Thyroid gland (tissue), 4 donors: Measurements from ENCODE around the gene CD300C. TPM values are rescaled to one million over a fixed set of nuclear protein-coding genes. Genes with fewer than 3 reads are reported as not detected.
"Not testable (repeated sequence)": the region's sequence is repeated elsewhere in the genome, so short reads cannot be mapped to it uniquely, and the experiment has no call there.

Source experiments
- DNase-seq, 2 donors: peaks; one replicate each; pipeline ENCODE4 v3.0.0-alpha.2; 2019
- H3K27ac ChIP-seq, 3 donors: fragments of 200-600 bp; sonication (generic); 1 replicate in 2 of 3; 2 replicates in 1 of 3; pipeline ENCODE4 v1.5.1; 2016 to 2019; ENCODE audit warnings: mild to moderate bottlenecking in 1 of 3, moderate library complexity in 1 of 3
- H3K27me3 ChIP-seq: fragments of 200-600 bp; sonication (generic); one replicate; pipeline ENCODE4 v1.5.1; 2019
- H3K36me3 ChIP-seq, 2 donors: fragments of 200-600 bp; sonication (generic); one replicate each; pipeline ENCODE4 v1.5.1; 2016 to 2019
- H3K4me1 ChIP-seq, 2 donors: fragments of 200-600 bp; sonication (generic); one replicate each; pipeline ENCODE4 v1.5.1; 2017 to 2019
- H3K4me3 ChIP-seq, 3 donors: fragments of 200-600 bp; sonication (generic); replicated peaks in 1 of 3; 1 replicate in 2 of 3; 2 replicates in 1 of 3; pipeline ENCODE4 v1.5.1; 2016; ENCODE audit warnings: mild to moderate bottlenecking in 1 of 3
- H3K9me3 ChIP-seq: fragments of 200-600 bp; sonication (generic); one replicate; pipeline ENCODE4 v1.5.1; 2017
- POLR2A ChIP-seq, 2 donors: fragments of 450-650 bp; IDR thresholded peaks; one replicate each; pipeline ENCODE4 v1.6.1; 2017; ENCODE audit warnings: antibody characterized with exemption in 2 of 2, mild to moderate bottlenecking in 2 of 2, moderate library complexity in 1 of 2
- WGBS, 2 donors: methylation state at CpG; one replicate each; pipeline ENCODE4 v1.1.5; 2017; 5-methylcytosine and 5-hydroxymethylcytosine counted together
- intact Hi-C: fragments of 100-400 bp; cut with DNase I; formaldehyde crosslinking; loops from one replicate; pipeline ENCODE4 v1.15.1; 2023
- total RNA-seq, 4 donors: library from RNA; depleted of rRNA; stranded (reverse); fragments of >200 nt; gene quantifications; one replicate each; pipeline ENCODE4 v1.2.3, GENCODE V29; 2016
- TF ChIP-seq, protein P1 (sequence below), 6 experiments: fragments of 200-600 bp in 3 of 6; fragments of 450-650 bp in 3 of 6; sonication (generic) in 3 of 6; IDR thresholded peaks; one replicate each; pipeline ENCODE4 v1.5.1; 2016 to 2019; ENCODE audit warnings: antibody characterized with exemption in 6 of 6, mild to moderate bottlenecking in 2 of 6, inconsistent platforms in 1 of 6, moderate library complexity in 1 of 6

The CD300C gene
- total RNA-seq, 4 donors from 2014 or later, result 0.45 to 1.2 (median 1.1) TPM; not detected in 1

DNA sequence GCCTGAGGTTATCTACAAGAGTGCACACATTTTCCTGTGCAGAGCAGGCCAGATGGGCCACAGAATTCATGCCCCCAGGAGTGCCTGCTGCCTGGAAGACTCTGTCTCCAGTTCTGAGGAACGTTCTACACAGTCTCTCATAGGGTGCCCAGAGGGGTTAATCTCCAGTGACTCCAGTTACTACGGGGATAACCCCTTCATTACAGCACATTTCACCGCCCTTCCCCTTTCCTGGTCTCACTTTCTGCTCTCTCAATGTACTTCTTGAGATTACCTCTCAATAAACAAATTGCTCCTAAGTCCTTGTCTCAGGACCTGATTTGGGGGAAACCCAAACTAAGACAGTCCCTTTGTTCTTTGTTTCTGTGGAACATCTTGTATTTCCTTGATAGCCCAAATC lies 15.7 kb upstream of the CD300C start:
- H3K4me1 ChIP-seq, result no peaks in the 10 kb centered on the region
- no peaks in the 10 kb centered on the region for H3K36me3 ChIP-seq
- intact Hi-C loops, result no loop called here
- no peak for DNase-seq
- 63 to 71% methylated on average over 3 of the region's 3 CpGs for WGBS, 2 donors
- no peaks in the 10 kb centered on the region for H3K27me3 ChIP-seq
- H3K9me3 ChIP-seq, result no peaks in the 10 kb centered on the region
- TF ChIP-seq, protein P1, sequence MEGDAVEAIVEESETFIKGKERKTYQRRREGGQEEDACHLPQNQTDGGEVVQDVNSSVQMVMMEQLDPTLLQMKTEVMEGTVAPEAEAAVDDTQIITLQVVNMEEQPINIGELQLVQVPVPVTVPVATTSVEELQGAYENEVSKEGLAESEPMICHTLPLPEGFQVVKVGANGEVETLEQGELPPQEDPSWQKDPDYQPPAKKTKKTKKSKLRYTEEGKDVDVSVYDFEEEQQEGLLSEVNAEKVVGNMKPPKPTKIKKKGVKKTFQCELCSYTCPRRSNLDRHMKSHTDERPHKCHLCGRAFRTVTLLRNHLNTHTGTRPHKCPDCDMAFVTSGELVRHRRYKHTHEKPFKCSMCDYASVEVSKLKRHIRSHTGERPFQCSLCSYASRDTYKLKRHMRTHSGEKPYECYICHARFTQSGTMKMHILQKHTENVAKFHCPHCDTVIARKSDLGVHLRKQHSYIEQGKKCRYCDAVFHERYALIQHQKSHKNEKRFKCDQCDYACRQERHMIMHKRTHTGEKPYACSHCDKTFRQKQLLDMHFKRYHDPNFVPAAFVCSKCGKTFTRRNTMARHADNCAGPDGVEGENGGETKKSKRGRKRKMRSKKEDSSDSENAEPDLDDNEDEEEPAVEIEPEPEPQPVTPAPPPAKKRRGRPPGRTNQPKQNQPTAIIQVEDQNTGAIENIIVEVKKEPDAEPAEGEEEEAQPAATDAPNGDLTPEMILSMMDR (IDR thresholded peaks at IDR 0.05), result no peak
- no peak for TF ChIP-seq POLR2A (IDR thresholded peaks at IDR 0.05)
- no peak overlapping the region for H3K27ac ChIP-seq
- H3K4me3 ChIP-seq, result no peak overlapping the region

- TF ChIP-seq, protein P1 (IDR thresholded peaks at IDR 0.05), result no peak
- TF ChIP-seq POLR2A (IDR thresholded peaks at IDR 0.05), result no peak
- 84 to 88% methylated on average over 6 of the region's 6 CpGs for WGBS, 2 donors
- Histone ChIP-seq H3K4me1 (no peaks in the 10 kb centered on the region), H3K27ac (no peak overlapping the region), H3K27me3 (no peaks in the 10 kb centered on the region), H3K9me3 (no peaks in the 10 kb centered on the region), H3K4me3 (no peak overlapping the region), H3K36me3 (no peaks in the 10 kb centered on the region)
- DNase-seq, result no peak
- intact Hi-C loops, result no loop called here
These were observed 13.1 kb upstream of the CD300C start for GRCh38 chr17:74558882-74559519.

DNA sequence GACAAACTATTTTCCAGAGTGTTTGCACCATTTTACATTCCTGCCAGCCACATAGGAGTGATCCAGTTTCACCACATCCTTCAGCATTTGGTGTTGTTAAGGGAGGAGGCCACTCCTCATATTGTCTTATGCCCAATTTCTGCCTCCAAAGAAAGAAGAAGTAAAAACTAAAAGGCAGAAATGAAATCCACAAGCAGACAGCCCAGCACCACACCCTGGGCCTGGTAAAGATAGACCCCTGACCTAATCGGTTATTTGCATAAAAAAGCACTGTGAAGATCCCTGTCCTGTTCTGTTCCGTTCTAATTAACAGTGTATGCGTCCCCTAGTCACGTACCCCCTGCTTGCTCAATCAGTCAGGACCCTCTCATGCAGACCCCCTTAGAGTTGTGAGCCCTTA lies 12.5 kb upstream of the CD300C start:
- intact Hi-C loops, H3K36me3 ChIP-seq, H3K4me3 ChIP-seq, H3K27ac ChIP-seq, DNase-seq, H3K4me1 ChIP-seq, H3K27me3 ChIP-seq, H3K9me3 ChIP-seq: not testable (repeated sequence)
- WGBS, 2 donors, result 78 to 90% methylated on average over 4 of the region's 4 CpGs

DNA sequence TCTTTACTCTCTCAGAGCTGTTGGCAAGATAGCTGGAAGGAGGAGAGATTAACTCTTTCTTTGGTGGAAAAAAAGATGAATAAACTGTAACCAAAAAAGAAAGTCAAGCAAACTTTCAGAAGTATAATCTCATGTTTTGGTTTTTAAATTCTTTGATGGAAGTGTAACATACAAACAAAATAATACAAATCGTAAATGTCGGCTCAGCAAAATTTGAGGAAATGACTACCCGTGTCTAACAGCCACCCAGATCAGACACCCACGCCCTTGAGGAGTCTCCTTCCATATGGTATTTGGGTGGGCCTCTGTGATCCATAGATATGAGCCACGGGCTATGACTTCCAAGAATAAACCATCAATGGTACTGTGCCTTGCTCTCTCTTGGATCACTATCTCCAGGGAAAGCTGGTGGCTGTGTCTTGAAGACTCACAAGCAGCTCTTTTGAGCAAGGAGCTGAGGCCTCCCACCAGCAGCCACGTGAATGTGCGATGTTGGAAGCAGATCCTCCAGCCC lies 9.6 kb upstream of the CD300C start:
- DNase-seq, result no peak
- H3K4me3 ChIP-seq, result no peak overlapping the region
- no peak overlapping the region for H3K27ac ChIP-seq
- TF ChIP-seq POLR2A (IDR thresholded peaks at IDR 0.05), result no peak
- TF ChIP-seq, protein P1 (IDR thresholded peaks at IDR 0.05), result no peak
- no peaks in the 10 kb centered on the region for H3K27me3 ChIP-seq
- intact Hi-C loops, result no loop called here
- WGBS, 2 donors, result 83 to 84% methylated on average over 7 of the region's 7 CpGs
- H3K4me1 ChIP-seq, result no peaks in the 10 kb centered on the region
- H3K9me3 ChIP-seq, result no peaks in the 10 kb centered on the region
- H3K36me3 ChIP-seq, result no peaks in the 10 kb centered on the region

GRCh38 chr17:74554909-74555308 lies 9.0 kb upstream of the CD300C start:
- TF ChIP-seq, protein P1 (IDR thresholded peaks at IDR 0.05), result no peak
- no peak for TF ChIP-seq POLR2A (IDR thresholded peaks at IDR 0.05)
- Histone ChIP-seq H3K36me3 (no peaks in the 10 kb centered on the region), H3K4me1 (no peaks in the 10 kb centered on the region), H3K4me3 (no peak overlapping the region), H3K27ac (no peak overlapping the region), H3K27me3 (no peaks in the 10 kb centered on the region), H3K9me3 (no peaks in the 10 kb centered on the region)
- no peak for DNase-seq
- 65 to 75% methylated on average over 6 of the region's 6 CpGs for WGBS, 2 donors
- intact Hi-C loops, result no loop called here
